Right lobe of liver (tissue), 6 donors: ENCODE results near the gene INO80. TPM values are rescaled to one million over a fixed set of nuclear protein-coding genes. Genes with fewer than 3 reads are reported as not detected.

Experiments
- ATAC-seq, 4 donors: fragments of 200-7000 bp; cut with Tn5 transposase; one replicate each; pipeline ENCODE4 v1.9.1; 2020; ENCODE audit warnings: mild to moderate bottlenecking in 4 of 4, moderate library complexity in 4 of 4
- DNase-seq, 3 donors: peaks; one replicate each; pipeline ENCODE4 v3.0.0-alpha.2; 2020
- H3K27ac ChIP-seq, 3 donors: fragments of 200-600 bp; one replicate each; pipeline ENCODE4 v1.8.0; 2022
- H3K27me3 ChIP-seq, 2 donors: fragments of 200-600 bp; one replicate each; pipeline ENCODE4 v1.8.0; 2022
- H3K36me3 ChIP-seq, 4 donors: fragments of 200-600 bp; sonication (generic) in 1 of 4; one replicate each; pipeline versions ENCODE4 v1.5.1 to v1.8.0; 2017 to 2022; ENCODE audit warnings: control low read depth in 1 of 4
- H3K4me1 ChIP-seq, 4 donors: fragments of 200-600 bp; sonication (generic) in 1 of 4; one replicate each; pipeline versions ENCODE4 v1.5.1 to v1.8.0; 2017 to 2022; ENCODE audit warnings: control low read depth in 1 of 4
- H3K4me3 ChIP-seq, 3 donors: fragments of 200-600 bp; one replicate each; pipeline ENCODE4 v1.8.0; 2022
- H3K9me3 ChIP-seq, 4 donors: fragments of 200-600 bp; sonication (generic) in 1 of 4; one replicate each; pipeline versions ENCODE4 v1.5.1 to v1.8.0; 2017 to 2022; ENCODE audit warnings: control low read depth in 1 of 4
- POLR2A ChIP-seq: fragments of 450-650 bp; IDR thresholded peaks from one replicate; pipeline ENCODE4 v1.6.1; 2017; ENCODE audit warnings: antibody characterized with exemption, mild to moderate bottlenecking
- WGBS: methylation state at CpG from one replicate; pipeline ENCODE4 v1.1.6; 2018; ENCODE audit warnings: low coverage, low lambda C conversion rate; ENCODE audit not compliant: insufficient coverage; ENCODE audit errors: missing lambda C conversion rate; 5-methylcytosine and 5-hydroxymethylcytosine counted together
- intact Hi-C, 2 donors: fragments of 100-400 bp; cut with DNase I; formaldehyde crosslinking; loops; one replicate each; pipeline versions ENCODE4 v1.11.2 to v1.14.1; 2022
- total RNA-seq, 6 experiments: library from RNA; depleted of rRNA in 2 of 6; stranded (reverse); fragments of >200 nt in 2 of 6; fragmentation: NEBNext Ultra II Directional in 3 of 6; extraction: Animal tissue kit (Norgen Biotek cat#: 25700) in 3 of 6; gene quantifications; one replicate each; pipeline versions ENCODE4 v1.1.0 to v1.2.4, GENCODE V29; 2016 to 2023
- TF ChIP-seq, protein P1 (sequence below), 4 donors: fragments of 200-600 bp in 3 of 4; fragments of 450-650 bp in 1 of 4; IDR thresholded peaks; one replicate each; pipeline versions ENCODE4 v1.5.1 to v1.8.0; 2016 to 2022; ENCODE audit warnings: antibody characterized with exemption in 4 of 4, mild to moderate bottlenecking in 2 of 4
- donor health status: DM: no; HTN: yes; CAD: no.
- donor health status: DM: no; HTN: no; CAD: no.
- donor health status: DM: no; HTN: no; CAD: no.
- donor health status: DM: no; HTN: yes; CAD: no.
- donor health status: DM: no; HTN: yes; CAD: no.

Gene INO80
- total RNA-seq, 6 experiments from 2014 or later = 7.8 to 12.5 (median 11.2) TPM

DNA sequence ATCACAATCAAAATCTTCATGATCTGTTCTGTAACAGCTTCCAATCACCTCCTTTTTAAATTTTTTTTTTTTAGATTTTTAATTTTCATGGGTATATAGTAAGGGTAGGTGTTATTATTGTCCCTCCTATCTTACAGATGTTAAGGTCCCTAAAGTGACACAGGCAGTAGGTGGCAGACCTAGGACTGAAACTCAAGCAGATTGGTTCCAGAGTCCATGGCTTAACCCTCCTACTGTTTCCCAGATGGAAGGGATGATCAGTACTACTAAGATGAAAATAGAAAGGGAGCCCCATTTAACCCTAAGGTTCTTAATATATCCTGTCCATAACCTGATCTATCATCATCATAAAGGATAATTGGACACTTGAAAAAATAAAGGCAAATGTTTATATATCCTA is 105.7 kb downstream of the INO80 start:
- ATAC-seq (peak in 1 of 4 donors; percentile 31), DNase-seq (no peak)
- no peak overlapping the region for H3K27ac ChIP-seq
- intact Hi-C loops = loop anchor here in 1 of 2 donors (10.0 kb wide), 1 partner anchor 106 kb away; no protein-coding TSS in a partner anchor
- no peaks in the 10 kb centered on the region for H3K9me3 ChIP-seq
- peaks cover 0 to 19% (median 8%) of the 10 kb centered on the region in 4 donors for H3K4me1 ChIP-seq
- H3K36me3 ChIP-seq = peaks cover 0 to 7% (median 1%) of the 10 kb centered on the region in 4 donors
- no peaks in the 10 kb centered on the region for H3K27me3 ChIP-seq
- TF ChIP-seq, protein P1, sequence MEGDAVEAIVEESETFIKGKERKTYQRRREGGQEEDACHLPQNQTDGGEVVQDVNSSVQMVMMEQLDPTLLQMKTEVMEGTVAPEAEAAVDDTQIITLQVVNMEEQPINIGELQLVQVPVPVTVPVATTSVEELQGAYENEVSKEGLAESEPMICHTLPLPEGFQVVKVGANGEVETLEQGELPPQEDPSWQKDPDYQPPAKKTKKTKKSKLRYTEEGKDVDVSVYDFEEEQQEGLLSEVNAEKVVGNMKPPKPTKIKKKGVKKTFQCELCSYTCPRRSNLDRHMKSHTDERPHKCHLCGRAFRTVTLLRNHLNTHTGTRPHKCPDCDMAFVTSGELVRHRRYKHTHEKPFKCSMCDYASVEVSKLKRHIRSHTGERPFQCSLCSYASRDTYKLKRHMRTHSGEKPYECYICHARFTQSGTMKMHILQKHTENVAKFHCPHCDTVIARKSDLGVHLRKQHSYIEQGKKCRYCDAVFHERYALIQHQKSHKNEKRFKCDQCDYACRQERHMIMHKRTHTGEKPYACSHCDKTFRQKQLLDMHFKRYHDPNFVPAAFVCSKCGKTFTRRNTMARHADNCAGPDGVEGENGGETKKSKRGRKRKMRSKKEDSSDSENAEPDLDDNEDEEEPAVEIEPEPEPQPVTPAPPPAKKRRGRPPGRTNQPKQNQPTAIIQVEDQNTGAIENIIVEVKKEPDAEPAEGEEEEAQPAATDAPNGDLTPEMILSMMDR (IDR thresholded peaks at IDR 0.05) = no peak
- no peak overlapping the region for H3K4me3 ChIP-seq

DNA sequence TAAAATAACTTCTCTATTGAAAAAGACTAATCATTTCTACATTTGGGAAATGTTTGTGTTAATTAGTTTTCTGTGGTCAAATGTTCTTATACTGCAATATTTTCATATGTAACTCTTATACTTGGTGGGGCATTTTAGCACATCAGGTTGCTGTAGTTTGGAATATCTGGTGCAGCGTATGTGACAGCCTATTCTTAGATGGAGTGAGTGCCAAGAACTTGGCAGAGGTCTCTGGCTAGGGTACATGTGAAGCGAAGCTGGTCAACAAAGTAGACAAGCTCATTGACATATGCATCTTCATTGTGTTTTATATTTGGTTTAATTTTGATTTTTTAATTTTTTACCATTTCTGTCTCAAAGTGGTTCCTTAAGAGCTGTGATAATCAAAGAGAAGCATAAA is 109.6 kb downstream of the INO80 start:
- peaks cover 0 to 20% (median 1%) of the 10 kb centered on the region in 4 donors for H3K36me3 ChIP-seq
- ATAC-seq = no peak
- no peak for TF ChIP-seq POLR2A
- TF ChIP-seq, protein P1 (IDR thresholded peaks at IDR 0.05) = no peak
- H3K4me1 ChIP-seq = peaks cover 0 to 7% (median 2%) of the 10 kb centered on the region in 4 donors
- H3K27me3 ChIP-seq = no peaks in the 10 kb centered on the region
- intact Hi-C loops = no loop called here
- H3K9me3 ChIP-seq = no peaks in the 10 kb centered on the region
- DNase-seq = no peak
- 66% methylated on average over 2 of the region's 2 CpGs for WGBS
- H3K27ac ChIP-seq = no peak overlapping the region
- no peak overlapping the region for H3K4me3 ChIP-seq

DNA sequence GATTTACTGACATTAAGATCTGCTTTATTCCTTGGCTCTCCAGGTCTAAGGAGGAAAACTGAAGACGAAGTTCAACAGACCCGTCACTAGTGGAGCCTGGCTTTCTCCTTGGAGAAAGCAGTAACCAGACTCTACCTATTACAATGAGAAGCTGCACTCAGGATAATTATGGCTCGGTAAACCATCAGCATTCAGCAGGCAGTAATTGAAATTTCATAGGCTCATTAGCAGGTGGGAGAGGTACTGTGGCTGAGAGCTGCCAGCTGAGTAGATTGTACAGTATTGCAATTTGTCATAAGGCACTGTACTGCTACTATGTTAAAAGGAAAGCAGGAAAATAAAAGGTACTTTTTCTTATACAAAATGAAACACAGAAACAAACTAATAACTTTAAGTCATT is 111.6 kb downstream of the INO80 start:
- ATAC-seq (no peak), DNase-seq (no peak)
- H3K27ac ChIP-seq = no peak overlapping the region
- WGBS = 96% methylated on average over 3 of the region's 3 CpGs
- intact Hi-C loops = no loop called here
- no peaks in the 10 kb centered on the region for H3K9me3 ChIP-seq
- no peaks in the 10 kb centered on the region for H3K27me3 ChIP-seq
- H3K4me3 ChIP-seq = no peak overlapping the region
- H3K36me3 ChIP-seq = peaks cover 0 to 30% (median 3%) of the 10 kb centered on the region in 4 donors
- TF ChIP-seq POLR2A = no peak
- TF ChIP-seq, protein P1 (IDR thresholded peaks at IDR 0.05) = no peak
- peaks cover 0 to 16% (median 6%) of the 10 kb centered on the region in 4 donors for H3K4me1 ChIP-seq

GRCh38 chr15:41001524-41002214 is 114.4 kb downstream of the INO80 start:
- intact Hi-C loops = no loop called here
- Histone ChIP-seq H3K27me3 (no peaks in the 10 kb centered on the region), H3K27ac (peak overlapping the region; percentile 16 to 61 (median 41)), H3K4me3 (no peak overlapping the region), H3K36me3 (peaks cover 0 to 40% (median 10%) of the 10 kb centered on the region in 4 donors), H3K4me1 (peaks cover 0 to 16% (median 6%) of the 10 kb centered on the region in 4 donors), H3K9me3 (no peaks in the 10 kb centered on the region)
- 45% methylated on average over 5 of the region's 5 CpGs for WGBS
- DNase-seq (peak; percentile 67 to 76 (median 70)), ATAC-seq (peak; percentile 92 to 97 (median 96))
- TF ChIP-seq, protein P1 (IDR thresholded peaks at IDR 0.05) = no peak
- no peak for TF ChIP-seq POLR2A
